ENCODE data around the gene C5. TPM values are rescaled to one million over a fixed set of nuclear protein-coding genes. Genes with fewer than 3 reads are reported as not detected.

Gene C5
- total and polyA plus RNA-seq, 2 experiments from 2014 or later, result 0.31 TPM; not detected in 1

DNA sequence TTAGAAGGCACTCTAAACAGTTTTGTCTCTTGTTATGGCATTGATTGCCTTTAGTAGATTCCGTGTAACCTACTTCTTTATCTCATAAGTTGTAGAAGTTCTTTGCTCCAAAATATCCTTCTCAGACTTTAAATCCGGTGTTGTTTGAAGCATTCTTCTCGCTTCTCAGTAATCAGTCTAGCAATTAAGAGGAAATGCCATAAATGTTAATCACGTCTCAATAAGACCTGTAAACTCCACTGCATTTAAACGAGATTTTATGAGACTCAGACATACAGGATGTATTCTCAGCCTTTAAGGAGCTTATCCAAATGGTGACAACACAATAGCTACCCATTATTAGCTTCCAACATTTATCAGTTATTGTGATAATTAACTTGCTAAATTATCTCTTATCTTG is 7.7 kb upstream of the C5 start:
- no peaks in the 10 kb centered on the region for H3K9me2 ChIP-seq (ENCODE audit: insufficient read depth)
- Mint-ChIP-seq H3K4me1 (peaks cover 5% of the 10 kb centered on the region; the same call in 2 of the 3 replicates), H3K9me3 (no peaks in the 10 kb centered on the region), H3K4me3 (no peak overlapping the region), H3K27ac (no peak overlapping the region), H3K36me3 (ENCODE audit: low read depth) (no peaks in the 10 kb centered on the region), H3K27me3 (ENCODE audit: insufficient read depth, low read depth, poor library complexity) (peaks cover 4% of the 10 kb centered on the region)
- no peak for DNase-seq (ENCODE audit: low spot score)
- H4K20me1 ChIP-seq (replicated peaks; ENCODE audit: insufficient read depth), result no peaks in the 10 kb centered on the region
- no peaks in the 10 kb centered on the region for H3F3A ChIP-seq (replicated peaks; ENCODE audit: low read depth)
- H3K27me3 ChIP-seq (ENCODE audit: insufficient read depth), result no peaks in the 10 kb centered on the region
- H3K36me3 ChIP-seq (ENCODE audit: insufficient read depth), result no peaks in the 10 kb centered on the region
- H3K4me2 ChIP-seq, result no peak overlapping the region
- no peaks in the 10 kb centered on the region for H3K4me1 ChIP-seq (ENCODE audit: insufficient read depth)
- H3K4me3 ChIP-seq, result no peak overlapping the region
- no peak overlapping the region for H3K27ac ChIP-seq (ENCODE audit: low read depth)
- H2AFZ ChIP-seq, result no peak overlapping the region
- TF ChIP-seq ETS1 (IDR thresholded peaks at IDR 0.05) (no peak), JUNB (IDR thresholded peaks at IDR 0.05; ENCODE audit: unreplicated experiment) (no peak), EZH2 (IDR thresholded peaks at IDR 0.05; ENCODE audit: low read depth, unreplicated experiment) (no peak), NANOG (IDR thresholded peaks at IDR 0.05; ENCODE audit: borderline replicate concordance) (no peak), ZNF462 (CRISPR knock-in tag; IDR thresholded peaks at IDR 0.05) (no peak), POLR2AphosphoS5 (IDR thresholded peaks at IDR 0.05; ENCODE audit: low read depth) (no peak)
- TF ChIP-seq, protein P1, sequence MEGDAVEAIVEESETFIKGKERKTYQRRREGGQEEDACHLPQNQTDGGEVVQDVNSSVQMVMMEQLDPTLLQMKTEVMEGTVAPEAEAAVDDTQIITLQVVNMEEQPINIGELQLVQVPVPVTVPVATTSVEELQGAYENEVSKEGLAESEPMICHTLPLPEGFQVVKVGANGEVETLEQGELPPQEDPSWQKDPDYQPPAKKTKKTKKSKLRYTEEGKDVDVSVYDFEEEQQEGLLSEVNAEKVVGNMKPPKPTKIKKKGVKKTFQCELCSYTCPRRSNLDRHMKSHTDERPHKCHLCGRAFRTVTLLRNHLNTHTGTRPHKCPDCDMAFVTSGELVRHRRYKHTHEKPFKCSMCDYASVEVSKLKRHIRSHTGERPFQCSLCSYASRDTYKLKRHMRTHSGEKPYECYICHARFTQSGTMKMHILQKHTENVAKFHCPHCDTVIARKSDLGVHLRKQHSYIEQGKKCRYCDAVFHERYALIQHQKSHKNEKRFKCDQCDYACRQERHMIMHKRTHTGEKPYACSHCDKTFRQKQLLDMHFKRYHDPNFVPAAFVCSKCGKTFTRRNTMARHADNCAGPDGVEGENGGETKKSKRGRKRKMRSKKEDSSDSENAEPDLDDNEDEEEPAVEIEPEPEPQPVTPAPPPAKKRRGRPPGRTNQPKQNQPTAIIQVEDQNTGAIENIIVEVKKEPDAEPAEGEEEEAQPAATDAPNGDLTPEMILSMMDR (conservative IDR thresholded peaks at IDR 0.05; ENCODE audit: low read depth in 2 of 2), result no peak
- TF ChIP-seq, protein P2, sequence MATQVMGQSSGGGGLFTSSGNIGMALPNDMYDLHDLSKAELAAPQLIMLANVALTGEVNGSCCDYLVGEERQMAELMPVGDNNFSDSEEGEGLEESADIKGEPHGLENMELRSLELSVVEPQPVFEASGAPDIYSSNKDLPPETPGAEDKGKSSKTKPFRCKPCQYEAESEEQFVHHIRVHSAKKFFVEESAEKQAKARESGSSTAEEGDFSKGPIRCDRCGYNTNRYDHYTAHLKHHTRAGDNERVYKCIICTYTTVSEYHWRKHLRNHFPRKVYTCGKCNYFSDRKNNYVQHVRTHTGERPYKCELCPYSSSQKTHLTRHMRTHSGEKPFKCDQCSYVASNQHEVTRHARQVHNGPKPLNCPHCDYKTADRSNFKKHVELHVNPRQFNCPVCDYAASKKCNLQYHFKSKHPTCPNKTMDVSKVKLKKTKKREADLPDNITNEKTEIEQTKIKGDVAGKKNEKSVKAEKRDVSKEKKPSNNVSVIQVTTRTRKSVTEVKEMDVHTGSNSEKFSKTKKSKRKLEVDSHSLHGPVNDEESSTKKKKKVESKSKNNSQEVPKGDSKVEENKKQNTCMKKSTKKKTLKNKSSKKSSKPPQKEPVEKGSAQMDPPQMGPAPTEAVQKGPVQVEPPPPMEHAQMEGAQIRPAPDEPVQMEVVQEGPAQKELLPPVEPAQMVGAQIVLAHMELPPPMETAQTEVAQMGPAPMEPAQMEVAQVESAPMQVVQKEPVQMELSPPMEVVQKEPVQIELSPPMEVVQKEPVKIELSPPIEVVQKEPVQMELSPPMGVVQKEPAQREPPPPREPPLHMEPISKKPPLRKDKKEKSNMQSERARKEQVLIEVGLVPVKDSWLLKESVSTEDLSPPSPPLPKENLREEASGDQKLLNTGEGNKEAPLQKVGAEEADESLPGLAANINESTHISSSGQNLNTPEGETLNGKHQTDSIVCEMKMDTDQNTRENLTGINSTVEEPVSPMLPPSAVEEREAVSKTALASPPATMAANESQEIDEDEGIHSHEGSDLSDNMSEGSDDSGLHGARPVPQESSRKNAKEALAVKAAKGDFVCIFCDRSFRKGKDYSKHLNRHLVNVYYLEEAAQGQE (IDR thresholded peaks at IDR 0.05; ENCODE audit: unreplicated experiment), result no peak
- no peaks in the 10 kb centered on the region for H3K79me2 ChIP-seq (replicated peaks; ENCODE audit: insufficient read depth)
- ATAC-seq, result no peak

Data from GM23338 (cell line).